ENCODE measurements around the gene UGT1A4. TPM values are rescaled to one million over a fixed set of nuclear protein-coding genes. Genes with fewer than 3 reads are reported as not detected.
"Not testable (repeated sequence)": the region's sequence is repeated elsewhere in the genome, so short reads cannot be mapped to it uniquely, and the experiment has no call there.

The UGT1A4 gene
- total and polyA plus RNA-seq, 2 donors (not counting 1 experiment from before 2014, with no cell fraction given) = not detected

- DNase-seq (ENCODE audit: low read depth in 2 of 2) = peak in 1 of 2 donors; percentile 78
- TF ChIP-seq EZH2 (IDR thresholded peaks at IDR 0.05; ENCODE audit: low read length, missing control alignments) = no peak
- TF ChIP-seq CTCF (conservative IDR thresholded peaks at IDR 0.05 in 1 of 2, IDR thresholded peaks at IDR 0.05 in 1 of 2; ENCODE audit: low read depth in 1 of 2, low read length in 2 of 2) = no peak
Measured at GRCh38 chr2:233746475-233747282, 28.1 kb downstream of the UGT1A4 start.

GRCh38 chr2:233747283-233747544 is 28.7 kb downstream of the UGT1A4 start:
- Histone ChIP-seq H3K4me2 (ENCODE audit: extremely low read depth, insufficient read depth, low read length) (no peak overlapping the region), H4K20me1 (ENCODE audit: control insufficient read depth, extremely low read depth, insufficient read depth, low read length) (no peaks in the 10 kb centered on the region), H3K27ac (ENCODE audit: insufficient read depth, low read length) (no peak overlapping the region), H3K4me3 (replicated peaks in 1 of 4; ENCODE audit: control extremely low read depth in 1 of 4, insufficient read depth in 1 of 4, low read depth in 3 of 4, low read length in 4 of 4) (no peak overlapping the region), H3K9ac (ENCODE audit: insufficient read depth, low read length) (no peak overlapping the region), H3K36me3 (ENCODE audit: control insufficient read depth, insufficient read depth, low read length) (no peaks in the 10 kb centered on the region), H2AFZ (ENCODE audit: low read length) (no peak overlapping the region), H3K27me3 (ENCODE audit: control insufficient read depth, insufficient read depth, low read length) (no peaks in the 10 kb centered on the region), H3K4me1 (ENCODE audit: control insufficient read depth, extremely low read depth, insufficient read depth, low read length) (no peaks in the 10 kb centered on the region), H3K79me2 (ENCODE audit: control insufficient read depth, insufficient read depth, low read length) (no peaks in the 10 kb centered on the region), H3K9me3 (ENCODE audit: control insufficient read depth, insufficient read depth, low read depth, low read length) (no peaks in the 10 kb centered on the region)
- TF ChIP-seq EZH2 (IDR thresholded peaks at IDR 0.05; ENCODE audit: low read length, missing control alignments) = no peak
- TF ChIP-seq CTCF (conservative IDR thresholded peaks at IDR 0.05 in 1 of 2, IDR thresholded peaks at IDR 0.05 in 1 of 2; ENCODE audit: low read depth in 1 of 2, low read length in 2 of 2) = no peak
- no peak for DNase-seq (ENCODE audit: low read depth in 2 of 2)

More at GRCh38 chr2:233746475-233747282, 28.1 kb downstream of the UGT1A4 start:
- H3K9me3 ChIP-seq (ENCODE audit: control insufficient read depth, insufficient read depth, low read depth, low read length) = no peaks in the 10 kb centered on the region
- no peaks in the 10 kb centered on the region for H3K36me3 ChIP-seq (ENCODE audit: control insufficient read depth, insufficient read depth, low read length)
- H3K9ac ChIP-seq (ENCODE audit: insufficient read depth, low read length) = no peak overlapping the region
- H3K4me2 ChIP-seq (ENCODE audit: extremely low read depth, insufficient read depth, low read length) = no peak overlapping the region
- no peaks in the 10 kb centered on the region for H3K79me2 ChIP-seq (ENCODE audit: control insufficient read depth, insufficient read depth, low read length)
- H3K27ac ChIP-seq (ENCODE audit: insufficient read depth, low read length) = no peak overlapping the region
- H3K4me1 ChIP-seq (ENCODE audit: control insufficient read depth, extremely low read depth, insufficient read depth, low read length) = no peaks in the 10 kb centered on the region
- H4K20me1 ChIP-seq (ENCODE audit: control insufficient read depth, extremely low read depth, insufficient read depth, low read length) = no peaks in the 10 kb centered on the region
- no peaks in the 10 kb centered on the region for H3K27me3 ChIP-seq (ENCODE audit: control insufficient read depth, insufficient read depth, low read length)
- no peak overlapping the region for H2AFZ ChIP-seq (ENCODE audit: low read length)
- no peak overlapping the region for H3K4me3 ChIP-seq (replicated peaks in 1 of 4; ENCODE audit: control extremely low read depth in 1 of 4, insufficient read depth in 1 of 4, low read depth in 3 of 4, low read length in 4 of 4)

- H3K4me1 ChIP-seq (ENCODE audit: control insufficient read depth, extremely low read depth, insufficient read depth, low read length); H3K9me3 ChIP-seq (ENCODE audit: control insufficient read depth, insufficient read depth, low read depth, low read length); H3K27ac ChIP-seq (ENCODE audit: insufficient read depth, low read length); H3K27me3 ChIP-seq (ENCODE audit: control insufficient read depth, insufficient read depth, low read length); H3K79me2 ChIP-seq (ENCODE audit: control insufficient read depth, insufficient read depth, low read length); DNase-seq (ENCODE audit: low read depth in 2 of 2); H2AFZ ChIP-seq (ENCODE audit: low read length); H3K9ac ChIP-seq (ENCODE audit: insufficient read depth, low read length); H3K4me2 ChIP-seq (ENCODE audit: extremely low read depth, insufficient read depth, low read length); H3K36me3 ChIP-seq (ENCODE audit: control insufficient read depth, insufficient read depth, low read length); H3K4me3 ChIP-seq (replicated peaks in 1 of 4; ENCODE audit: control extremely low read depth in 1 of 4, insufficient read depth in 1 of 4, low read depth in 3 of 4, low read length in 4 of 4); H4K20me1 ChIP-seq (ENCODE audit: control insufficient read depth, extremely low read depth, insufficient read depth, low read length): not testable (repeated sequence)
Measured at GRCh38 chr2:233750689-233751088, 32.2 kb downstream of the UGT1A4 start.

GRCh38 chr2:233751212-233752009 is 32.9 kb downstream of the UGT1A4 start:
- not testable (repeated sequence) for H3K4me1 ChIP-seq (ENCODE audit: control insufficient read depth, extremely low read depth, insufficient read depth, low read length); H2AFZ ChIP-seq (ENCODE audit: low read length); H4K20me1 ChIP-seq (ENCODE audit: control insufficient read depth, extremely low read depth, insufficient read depth, low read length); H3K27ac ChIP-seq (ENCODE audit: insufficient read depth, low read length); H3K9me3 ChIP-seq (ENCODE audit: control insufficient read depth, insufficient read depth, low read depth, low read length); H3K79me2 ChIP-seq (ENCODE audit: control insufficient read depth, insufficient read depth, low read length); H3K4me3 ChIP-seq (replicated peaks in 1 of 4; ENCODE audit: control extremely low read depth in 1 of 4, insufficient read depth in 1 of 4, low read depth in 3 of 4, low read length in 4 of 4); DNase-seq (ENCODE audit: low read depth in 2 of 2); H3K36me3 ChIP-seq (ENCODE audit: control insufficient read depth, insufficient read depth, low read length); H3K4me2 ChIP-seq (ENCODE audit: extremely low read depth, insufficient read depth, low read length); H3K27me3 ChIP-seq (ENCODE audit: control insufficient read depth, insufficient read depth, low read length); H3K9ac ChIP-seq (ENCODE audit: insufficient read depth, low read length)
